Kidney (tissue), 14 donors: ENCODE measurements around the gene CALD1. TPM values are rescaled to one million over a fixed set of nuclear protein-coding genes. Genes with fewer than 3 reads are reported as not detected.

Source experiments
- DNase-seq, 5 donors: peaks; one replicate each; pipeline ENCODE4 v3.0.0-alpha.2; 2013 to 2020
- FAIRE-seq: peaks from 2 replicates; lab custom pipeline; 2012; peaks lifted over from hg19 to GRCh38; lab: Jason Lieb, UNC
- H3K27ac ChIP-seq, 2 donors: one replicate each; pipeline ENCODE4 v1.7.0; 2013; ENCODE audit warnings: low read depth in 2 of 2, low read length in 2 of 2, inconsistent platforms in 1 of 2
- H3K27me3 ChIP-seq: one replicate; pipeline ENCODE4 v1.7.1; 2013; ENCODE audit warnings: low read length, inconsistent platforms; ENCODE audit not compliant: control insufficient read depth, insufficient read depth
- H3K36me3 ChIP-seq, 3 donors: one replicate each; pipeline versions ENCODE4 v1.7.0 to v1.7.1; 2013; ENCODE audit warnings: low read length in 3 of 3, control low read depth in 1 of 3, inconsistent platforms in 1 of 3; ENCODE audit not compliant: insufficient read depth in 3 of 3, control insufficient read depth in 2 of 3
- H3K4me1 ChIP-seq, 3 donors: one replicate each; pipeline versions ENCODE4 v1.7.0 to v1.7.1; 2013; ENCODE audit warnings: low read length in 3 of 3, inconsistent platforms in 1 of 3, low read depth in 1 of 3; ENCODE audit not compliant: control insufficient read depth in 2 of 3, insufficient read depth in 2 of 3
- H3K4me3 ChIP-seq, 3 donors: one replicate each; pipeline versions ENCODE4 v1.7.0 to v1.8.1; 2013; ENCODE audit warnings: low read length in 3 of 3, control low read depth in 1 of 3, inconsistent platforms in 1 of 3
- H3K9ac ChIP-seq, 3 donors: one replicate each; pipeline versions ENCODE4 v1.7.0 to v1.7.1; 2013; ENCODE audit warnings: low read length in 3 of 3, control low read depth in 1 of 3, inconsistent platforms in 1 of 3
- H3K9me3 ChIP-seq, 3 donors: one replicate each; pipeline versions ENCODE4 v1.7.0 to v1.7.1; 2013; ENCODE audit warnings: low read length in 3 of 3, control low read depth in 1 of 3, inconsistent platforms in 1 of 3; ENCODE audit not compliant: control insufficient read depth in 2 of 3, insufficient read depth in 1 of 3
- intact Hi-C: fragments of 100-400 bp; cut with DNase I; formaldehyde crosslinking; loops from one replicate; pipeline ENCODE4 v1.11.1; 2022
- polyA plus RNA-seq: library from polyadenylated mRNA; stranded (reverse); fragments of 350-450 nt; fragmentation: Illumina TruSeq; extraction: RNeasy Lipid Tissue Mini Kit (QIAGEN cat#74804); gene quantifications from one replicate; pipeline ENCODE4 v1.2.3, GENCODE V29; 2014; ENCODE audit warnings: low read depth, low replicate concordance; ENCODE audit not compliant: insufficient read depth
- total RNA-seq: library from RNA; stranded (reverse); fragmentation: NEBNext Ultra II Directional; extraction: Animal tissue kit (Norgen Biotek cat#: 25700); gene quantifications from one replicate; pipeline ENCODE4 v1.2.1, GENCODE V29; 2021
- TF ChIP-seq, protein P1 (sequence below): IDR thresholded peaks from 3 replicates; pipeline ENCODE4 v1.5.1; 2012; ENCODE audit warnings: mild to moderate bottlenecking, moderate library complexity, borderline replicate concordance; ENCODE audit not compliant: insufficient read depth; ENCODE audit errors: extremely low read depth
- donor health status: control.
- donor health status: control.
- donor health status: control.
- donor health status: control.
- donor health status: control.
- donor health status: DM: yes; HTN: yes; CAD: no.
- donor health status: Normal renal cell carcinoma (clear cell type).

Gene CALD1
- total and polyA plus RNA-seq, 2 donors from 2014 or later = 72.7 to 218 TPM

DNA sequence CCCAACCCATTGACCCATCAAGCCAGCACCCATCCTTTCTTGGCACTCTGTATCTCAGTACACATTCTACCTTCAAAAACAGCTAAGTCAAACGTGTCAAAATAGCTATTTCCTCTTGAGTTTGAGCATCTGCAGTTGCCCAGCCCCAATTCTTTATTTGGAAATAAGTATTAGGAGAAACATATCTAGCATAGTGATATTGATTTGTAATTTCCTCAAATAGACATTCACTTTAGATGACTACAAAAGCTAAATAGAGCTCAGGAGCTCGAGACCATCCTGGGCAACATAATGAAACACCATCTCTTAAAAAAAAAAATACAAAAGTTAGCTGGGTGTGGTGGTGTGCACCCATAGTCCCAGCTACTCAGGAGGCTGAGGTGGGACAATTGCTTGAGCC is 147.6 kb downstream of the CALD1 start:
- intact Hi-C loops = no loop called here
- no peak for FAIRE-seq
- Histone ChIP-seq H3K9ac (no peak overlapping the region), H3K27me3 (no peaks in the 10 kb centered on the region), H3K4me3 (no peak overlapping the region), H3K4me1 (peaks cover 0 to 4% (median 0%) of the 10 kb centered on the region in 3 donors), H3K9me3 (no peaks in the 10 kb centered on the region), H3K36me3 (peaks cover 0 to 6% (median 0%) of the 10 kb centered on the region in 3 donors), H3K27ac (no peak overlapping the region)
- DNase-seq = no peak
- TF ChIP-seq, protein P1, sequence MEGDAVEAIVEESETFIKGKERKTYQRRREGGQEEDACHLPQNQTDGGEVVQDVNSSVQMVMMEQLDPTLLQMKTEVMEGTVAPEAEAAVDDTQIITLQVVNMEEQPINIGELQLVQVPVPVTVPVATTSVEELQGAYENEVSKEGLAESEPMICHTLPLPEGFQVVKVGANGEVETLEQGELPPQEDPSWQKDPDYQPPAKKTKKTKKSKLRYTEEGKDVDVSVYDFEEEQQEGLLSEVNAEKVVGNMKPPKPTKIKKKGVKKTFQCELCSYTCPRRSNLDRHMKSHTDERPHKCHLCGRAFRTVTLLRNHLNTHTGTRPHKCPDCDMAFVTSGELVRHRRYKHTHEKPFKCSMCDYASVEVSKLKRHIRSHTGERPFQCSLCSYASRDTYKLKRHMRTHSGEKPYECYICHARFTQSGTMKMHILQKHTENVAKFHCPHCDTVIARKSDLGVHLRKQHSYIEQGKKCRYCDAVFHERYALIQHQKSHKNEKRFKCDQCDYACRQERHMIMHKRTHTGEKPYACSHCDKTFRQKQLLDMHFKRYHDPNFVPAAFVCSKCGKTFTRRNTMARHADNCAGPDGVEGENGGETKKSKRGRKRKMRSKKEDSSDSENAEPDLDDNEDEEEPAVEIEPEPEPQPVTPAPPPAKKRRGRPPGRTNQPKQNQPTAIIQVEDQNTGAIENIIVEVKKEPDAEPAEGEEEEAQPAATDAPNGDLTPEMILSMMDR = no peak

DNA sequence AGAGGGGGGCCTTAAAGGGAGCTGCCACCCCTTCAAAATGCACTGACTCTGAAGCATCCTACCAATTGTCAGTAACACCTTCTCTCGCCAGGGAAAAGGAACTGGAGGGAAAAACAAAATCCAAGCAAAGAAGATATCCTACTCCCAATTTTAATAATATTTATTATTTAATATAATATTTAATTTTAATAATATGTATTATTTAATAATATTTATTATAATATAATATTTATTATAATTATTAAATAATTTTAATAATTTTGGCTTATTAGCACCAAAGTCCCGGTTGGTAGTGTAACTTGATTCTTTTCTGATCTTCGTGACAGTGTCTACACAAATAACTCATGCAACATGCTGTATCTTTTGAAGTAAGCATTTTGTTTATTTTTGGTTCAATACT is 148.3 kb downstream of the CALD1 start:
- TF ChIP-seq, protein P1 = no peak
- H3K27ac ChIP-seq = no peak overlapping the region
- DNase-seq = no peak
- peaks cover 0 to 6% (median 1%) of the 10 kb centered on the region in 3 donors for H3K36me3 ChIP-seq
- no peak overlapping the region for H3K4me3 ChIP-seq
- intact Hi-C loops = no loop called here
- no peak for FAIRE-seq
- H3K27me3 ChIP-seq = no peaks in the 10 kb centered on the region
- no peaks in the 10 kb centered on the region for H3K9me3 ChIP-seq
- H3K9ac ChIP-seq = no peak overlapping the region
- H3K4me1 ChIP-seq = peaks cover 0 to 4% (median 0%) of the 10 kb centered on the region in 3 donors

DNA sequence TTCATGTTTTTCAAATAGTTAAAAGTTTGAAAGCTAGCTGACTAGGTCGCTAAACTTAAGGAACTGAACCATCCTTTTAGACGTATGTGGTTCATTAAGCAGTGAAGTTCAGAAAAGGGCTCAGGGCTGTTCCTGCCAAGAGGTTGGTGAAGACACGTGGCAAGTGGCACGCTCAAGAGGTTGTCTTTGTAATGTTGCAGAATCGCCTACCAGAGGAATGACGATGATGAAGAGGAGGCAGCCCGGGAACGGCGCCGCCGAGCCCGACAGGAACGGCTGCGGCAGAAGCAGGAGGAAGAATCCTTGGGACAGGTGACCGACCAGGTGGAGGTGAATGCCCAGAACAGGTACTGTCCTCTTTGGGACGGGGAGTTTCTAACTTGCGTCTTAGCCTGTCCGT is 149.1 kb downstream of the CALD1 start:
- FAIRE-seq = no peak
- H3K4me1 ChIP-seq = peaks cover 0 to 4% (median 0%) of the 10 kb centered on the region in 3 donors
- H3K9me3 ChIP-seq = no peaks in the 10 kb centered on the region
- no peak overlapping the region for H3K9ac ChIP-seq
- H3K27me3 ChIP-seq = no peaks in the 10 kb centered on the region
- no peak overlapping the region for H3K27ac ChIP-seq
- TF ChIP-seq, protein P1 = no peak
- peaks cover 0 to 6% (median 2%) of the 10 kb centered on the region in 3 donors for H3K36me3 ChIP-seq
- DNase-seq = no peak
- intact Hi-C loops = no loop called here
- H3K4me3 ChIP-seq = no peak overlapping the region

DNA sequence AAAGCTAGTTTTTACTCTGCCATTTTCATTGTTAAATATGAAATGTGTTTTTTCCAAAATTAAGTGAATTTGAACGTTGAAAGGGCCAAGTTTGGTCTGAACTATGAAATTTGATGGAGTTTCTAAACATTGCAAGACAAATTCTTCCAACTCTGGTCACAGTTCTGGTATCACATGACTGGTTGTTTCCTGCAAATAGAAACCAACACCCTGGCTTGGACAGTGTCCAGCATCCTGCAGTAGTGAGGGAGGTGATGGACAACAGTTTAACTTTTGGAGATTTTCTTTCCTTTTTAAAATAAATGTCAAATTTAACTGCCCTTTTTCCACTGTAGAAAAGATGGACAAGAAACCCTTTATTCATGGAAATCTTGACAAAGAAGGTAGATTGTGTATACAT is 152.1 kb downstream of the CALD1 start:
- Histone ChIP-seq H3K9me3 (no peaks in the 10 kb centered on the region), H3K4me1 (peaks cover 0 to 4% (median 0%) of the 10 kb centered on the region in 3 donors), H3K36me3 (peaks cover 0 to 11% (median 2%) of the 10 kb centered on the region in 3 donors), H3K27me3 (no peaks in the 10 kb centered on the region), H3K9ac (no peak overlapping the region), H3K27ac (no peak overlapping the region), H3K4me3 (no peak overlapping the region)
- no peak for DNase-seq
- TF ChIP-seq, protein P1 = no peak
- intact Hi-C loops = no loop called here
- FAIRE-seq = no peak
